ENCODE data around the gene RSPO4. TPM values are rescaled to one million over a fixed set of nuclear protein-coding genes. Genes with fewer than 3 reads are reported as not detected.

RSPO4 gene
- total and polyA plus RNA-seq, 2 of the 13 experiments (the other 11 are each of a cell fraction or from before 2014, with no cell fraction given): not detected

DNA sequence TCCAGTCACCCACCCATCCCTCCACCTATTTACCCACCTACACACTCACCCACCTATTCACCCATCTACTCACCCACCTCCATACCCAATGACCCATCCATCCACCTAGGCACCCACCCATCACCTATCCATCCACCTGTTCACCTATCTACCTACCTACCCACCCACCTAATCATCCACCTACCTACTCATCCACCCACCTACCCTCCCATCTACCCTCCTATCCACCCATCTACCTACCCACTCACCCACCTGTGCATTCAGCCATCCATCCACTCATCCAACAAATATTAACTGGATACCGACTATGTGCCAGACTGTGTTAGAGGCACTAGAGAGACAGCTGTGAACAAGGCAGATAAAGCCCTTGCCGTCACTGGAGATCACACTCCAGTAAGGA is 40.3 kb downstream of the RSPO4 start:
- intact Hi-C loops (cut with micrococcal nuclease; ENCODE audit: unreplicated experiment) (no loop called here), in situ Hi-C loops (cut with HindIII; ENCODE audit: extremely low pct_ligation_motif_present, low pct_unique_long_range_greater_than_20kb) (no loop called here)
- ChIA-PET CTCF (ENCODE audit: low intra/inter-chr PET ratio, low total read pairs) (no interaction called here), POLR2A (no interaction called here)
- Histone ChIP-seq H2AFZ (ENCODE audit: low read length) (no peak overlapping the region), H3K79me2 (ENCODE audit: insufficient read depth, low read length) (no peaks in the 10 kb centered on the region), H3K9ac (ENCODE audit: insufficient read depth, low read depth, low read length) (no peak overlapping the region), H3K27me3 (ENCODE audit: control insufficient read depth in 1 of 2, insufficient read depth in 2 of 2, low read length in 2 of 2) (peaks cover 15 to 70% of the 10 kb centered on the region in 2 experiments), H3K27ac (ENCODE audit: extremely low read length, insufficient read depth, low read length) (no peak overlapping the region), H3K36me3 (replicated peaks in 1 of 2; ENCODE audit: control insufficient read depth in 1 of 2, insufficient read depth in 2 of 2, low read length in 2 of 2) (no peaks in the 10 kb centered on the region), H3K4me2 (ENCODE audit: low read depth, low read length) (no peak overlapping the region), H4K20me1 (ENCODE audit: insufficient read depth, low read length) (no peaks in the 10 kb centered on the region; the same call in 1 of the 2 replicates), H3K9me3 (ENCODE audit: low read length) (no peaks in the 10 kb centered on the region), H3K4me3 (replicated peaks in 1 of 3; ENCODE audit: insufficient read depth in 1 of 3, low read depth in 2 of 3, low read length in 3 of 3) (no peak overlapping the region), H3K4me1 (ENCODE audit: insufficient read depth, low read length) (no peaks in the 10 kb centered on the region)
- no peak for ATAC-seq
- DNase-seq (ENCODE audit: low spot score): no peak
- no peak for FAIRE-seq
- BruUV-seq (replicated peaks): no TSS peak
- 0% methylated on average over 2 of the region's 2 CpGs for whole genome bisulfite sequencing (ENCODE audit: low lambda C conversion rate)
- no peak for TF ChIP-seq HCFC1 (IDR thresholded peaks at IDR 0.05; ENCODE audit: low read depth, low read length)
- peak; percentile 94; the same call in 1 of the 2 replicates for TF ChIP-seq NBN (conservative IDR thresholded peaks at IDR 0.05)
- TF ChIP-seq SOX6 (IDR thresholded peaks at IDR 0.05): 0 out of 2 replicates have a peak, but pooled peaks have one; percentile 57
- no peak for TF ChIP-seq SOX6 (CRISPR knock-in tag; IDR thresholded peaks at IDR 0.05)
- peak; percentile 60 for TF ChIP-seq ZNF282 (IDR thresholded peaks at IDR 0.05; ENCODE audit: partially characterized antibody)
- TF ChIP-seq ADNP (CRISPR knock-in tag; IDR thresholded peaks at IDR 0.05): no peak
- no peak for TF ChIP-seq MATR3 (CRISPR knock-in tag; IDR thresholded peaks at IDR 0.05)
- TF ChIP-seq ZNF615 (CRISPR knock-in tag; IDR thresholded peaks at IDR 0.05; ENCODE audit: borderline replicate concordance): no peak
- TF ChIP-seq TGIF2 (CRISPR knock-in tag; IDR thresholded peaks at IDR 0.05): no peak
- TF ChIP-seq, protein P1, sequence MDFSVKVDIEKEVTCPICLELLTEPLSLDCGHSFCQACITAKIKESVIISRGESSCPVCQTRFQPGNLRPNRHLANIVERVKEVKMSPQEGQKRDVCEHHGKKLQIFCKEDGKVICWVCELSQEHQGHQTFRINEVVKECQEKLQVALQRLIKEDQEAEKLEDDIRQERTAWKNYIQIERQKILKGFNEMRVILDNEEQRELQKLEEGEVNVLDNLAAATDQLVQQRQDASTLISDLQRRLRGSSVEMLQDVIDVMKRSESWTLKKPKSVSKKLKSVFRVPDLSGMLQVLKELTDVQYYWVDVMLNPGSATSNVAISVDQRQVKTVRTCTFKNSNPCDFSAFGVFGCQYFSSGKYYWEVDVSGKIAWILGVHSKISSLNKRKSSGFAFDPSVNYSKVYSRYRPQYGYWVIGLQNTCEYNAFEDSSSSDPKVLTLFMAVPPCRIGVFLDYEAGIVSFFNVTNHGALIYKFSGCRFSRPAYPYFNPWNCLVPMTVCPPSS (IDR thresholded peaks at IDR 0.05): 0 out of 2 replicates have a peak, but pooled peaks have one; percentile 87
- no peak for TF ChIP-seq ZNF234 (CRISPR knock-in tag; conservative IDR thresholded peaks at IDR 0.05)
- TF ChIP-seq RELA (CRISPR knock-in tag; IDR thresholded peaks at IDR 0.05): no peak
- no peak for TF ChIP-seq ZNF382 (CRISPR knock-in tag; IDR thresholded peaks at IDR 0.05; ENCODE audit: borderline replicate concordance)
- TF ChIP-seq ZBTB40 (IDR thresholded peaks at IDR 0.05): no peak
- no peak for TF ChIP-seq ZBTB40 (CRISPR knock-in tag; IDR thresholded peaks at IDR 0.05)
- TF ChIP-seq, protein P2, sequence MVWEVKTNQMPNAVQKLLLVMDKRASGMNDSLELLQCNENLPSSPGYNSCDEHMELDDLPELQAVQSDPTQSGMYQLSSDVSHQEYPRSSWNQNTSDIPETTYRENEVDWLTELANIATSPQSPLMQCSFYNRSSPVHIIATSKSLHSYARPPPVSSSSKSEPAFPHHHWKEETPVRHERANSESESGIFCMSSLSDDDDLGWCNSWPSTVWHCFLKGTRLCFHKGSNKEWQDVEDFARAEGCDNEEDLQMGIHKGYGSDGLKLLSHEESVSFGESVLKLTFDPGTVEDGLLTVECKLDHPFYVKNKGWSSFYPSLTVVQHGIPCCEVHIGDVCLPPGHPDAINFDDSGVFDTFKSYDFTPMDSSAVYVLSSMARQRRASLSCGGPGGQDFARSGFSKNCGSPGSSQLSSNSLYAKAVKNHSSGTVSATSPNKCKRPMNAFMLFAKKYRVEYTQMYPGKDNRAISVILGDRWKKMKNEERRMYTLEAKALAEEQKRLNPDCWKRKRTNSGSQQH (CRISPR knock-in tag; IDR thresholded peaks at IDR 0.05; ENCODE audit: low read depth): no peak
